Thymus (tissue), 11 donors: ENCODE results near the gene PCDHGA1. TPM values are rescaled to one million over a fixed set of nuclear protein-coding genes. Genes with fewer than 3 reads are reported as not detected.
A peak's percentile ranks its signal among the peaks of the same experiment; 100 is the strongest.
"Not testable (repeated sequence)": the region's sequence is repeated elsewhere in the genome, so short reads cannot be mapped to it uniquely, and the experiment has no call there.

Source experiments
- DNase-seq, 9 donors: peaks; one replicate each; pipeline ENCODE4 v3.0.0-alpha.2; 2013; ENCODE audit warnings: low spot score in 9 of 9, low read depth in 6 of 9, missing footprints in 1 of 9
- H3K27ac ChIP-seq, 2 donors: one replicate each; pipeline ENCODE4 v1.5.1; 2013; ENCODE audit warnings: control low read depth in 1 of 2, low read depth in 1 of 2, low read length in 1 of 2, mild to moderate bottlenecking in 1 of 2, moderate library complexity in 1 of 2
- H3K27me3 ChIP-seq, 2 donors: one replicate each; pipeline ENCODE4 v1.5.1; 2013; ENCODE audit warnings: low read length in 1 of 2; ENCODE audit not compliant: control insufficient read depth in 2 of 2, insufficient read depth in 1 of 2
- H3K36me3 ChIP-seq, 2 donors: one replicate each; pipeline ENCODE4 v1.5.1; 2013; ENCODE audit warnings: low read length in 1 of 2, mild to moderate bottlenecking in 1 of 2, moderate library complexity in 1 of 2; ENCODE audit not compliant: control insufficient read depth in 2 of 2, insufficient read depth in 2 of 2
- H3K4me1 ChIP-seq, 2 donors: one replicate each; pipeline ENCODE4 v1.5.1; 2013; ENCODE audit warnings: low read length in 2 of 2; ENCODE audit not compliant: control insufficient read depth in 2 of 2, insufficient read depth in 2 of 2
- H3K4me3 ChIP-seq, 2 donors: one replicate each; pipeline ENCODE4 v1.5.1; 2013; ENCODE audit warnings: low read length in 2 of 2, control low read depth in 1 of 2, mild to moderate bottlenecking in 1 of 2
- H3K9me3 ChIP-seq, 2 donors: one replicate each; pipeline ENCODE4 v1.5.1; 2013; ENCODE audit warnings: low read length in 1 of 2, mild to moderate bottlenecking in 1 of 2; ENCODE audit not compliant: control insufficient read depth in 2 of 2, insufficient read depth in 1 of 2
- WGBS: extraction: QIAGEN DNeasy Blood & Tissue Kit; methylation state at CpG from one replicate; pipeline ENCODE4 v1.1.7; 2013; 5-methylcytosine and 5-hydroxymethylcytosine counted together
- polyA plus RNA-seq: library from polyadenylated mRNA; stranded (reverse); fragments of 200-250 nt; gene quantifications from one replicate; pipeline ENCODE4 v1.2.3, GENCODE V29; 2013
- total RNA-seq: library from RNA; stranded (reverse); fragments of 120-200 nt; gene quantifications from one replicate; pipeline ENCODE4 v1.2.4, GENCODE V29; 2013
- donor health status: healthy.

Gene PCDHGA1
- total and polyA plus RNA-seq, 2 donors = 0.09 to 0.16 TPM

GRCh38 chr5:141427783-141428426, 97.6 kb downstream of the PCDHGA1 start:
- H3K4me3 ChIP-seq = no peak overlapping the region

DNA sequence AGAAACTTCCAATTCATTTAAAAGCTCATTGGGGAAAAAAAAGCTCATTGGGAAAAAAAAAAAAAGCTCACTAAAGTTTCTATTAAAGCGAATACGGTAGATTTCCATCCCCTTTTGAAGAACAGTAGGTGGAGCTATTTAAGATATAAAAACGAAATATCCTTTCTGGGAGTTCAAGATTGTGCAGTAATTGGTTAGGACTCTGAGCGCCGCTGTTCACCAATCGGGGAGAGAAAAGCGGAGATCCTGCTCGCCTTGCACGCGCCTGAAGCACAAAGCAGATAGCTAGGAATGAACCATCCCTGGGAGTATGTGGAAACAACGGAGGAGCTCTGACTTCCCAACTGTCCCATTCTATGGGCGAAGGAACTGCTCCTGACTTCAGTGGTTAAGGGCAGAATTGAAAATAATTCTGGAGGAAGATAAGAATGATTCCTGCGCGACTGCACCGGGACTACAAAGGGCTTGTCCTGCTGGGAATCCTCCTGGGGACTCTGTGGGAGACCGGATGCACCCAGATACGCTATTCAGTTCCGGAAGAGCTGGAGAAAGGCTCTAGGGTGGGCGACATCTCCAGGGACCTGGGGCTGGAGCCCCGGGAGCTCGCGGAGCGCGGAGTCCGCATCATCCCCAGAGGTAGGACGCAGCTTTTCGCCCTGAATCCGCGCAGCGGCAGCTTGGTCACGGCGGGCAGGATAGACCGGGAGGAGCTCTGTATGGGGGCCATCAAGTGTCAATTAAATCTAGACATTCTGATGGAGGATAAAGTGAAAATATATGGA, 100.2 kb downstream of the PCDHGA1 start, which contains the start of gene PCDHGA12:
Gene PCDHGA12 (plus strand): TSS at position 176 of the 782 bp plus-strand sequence. CDS start 253 bp downstream, at position 429.
- 16% methylated on average over 33 of the region's 33 CpGs for WGBS
- Histone ChIP-seq H3K27ac (no peak within 1 kb of the TSS), H3K4me1 (no peaks in the 10 kb centered on the region), H3K9me3 (peaks cover 17 to 30% of the 10 kb centered on the region in 2 donors), H3K27me3 (peaks cover 18 to 81% of the 10 kb centered on the region in 2 donors), H3K36me3 (no peaks in the 10 kb centered on the region), H3K4me3 (peak within 1 kb of the TSS in 1 of 2 donors; percentile 14)
- peak in 1 of 9 donors; percentile 49 for DNase-seq

More at GRCh38 chr5:141427783-141428426, 97.6 kb downstream of the PCDHGA1 start:
- Histone ChIP-seq H3K36me3 (no peaks in the 10 kb centered on the region), H3K4me1 (no peaks in the 10 kb centered on the region), H3K27me3 (peaks cover 21 to 85% of the 10 kb centered on the region in 2 donors), H3K9me3 (peaks cover 17 to 35% of the 10 kb centered on the region in 2 donors), H3K27ac (no peak overlapping the region)
- WGBS = 67% methylated on average over 53 of the region's 53 CpGs
- DNase-seq = no peak

DNA sequence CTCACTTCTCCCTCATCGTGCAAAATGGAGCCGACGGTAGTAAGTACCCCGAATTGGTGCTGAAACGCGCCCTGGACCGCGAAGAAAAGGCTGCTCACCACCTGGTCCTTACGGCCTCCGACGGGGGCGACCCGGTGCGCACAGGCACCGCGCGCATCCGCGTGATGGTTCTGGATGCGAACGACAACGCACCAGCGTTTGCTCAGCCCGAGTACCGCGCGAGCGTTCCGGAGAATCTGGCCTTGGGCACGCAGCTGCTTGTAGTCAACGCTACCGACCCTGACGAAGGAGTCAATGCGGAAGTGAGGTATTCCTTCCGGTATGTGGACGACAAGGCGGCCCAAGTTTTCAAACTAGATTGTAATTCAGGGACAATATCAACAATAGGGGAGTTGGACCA, 101.0 kb downstream of the PCDHGA1 start:
- peak overlapping the region in 1 of 2 donors; percentile 14 for H3K4me3 ChIP-seq
- no peaks in the 10 kb centered on the region for H3K4me1 ChIP-seq
- no peak overlapping the region for H3K27ac ChIP-seq
- H3K9me3 ChIP-seq = peaks cover 17 to 30% of the 10 kb centered on the region in 2 donors
- DNase-seq = no peak
- H3K27me3 ChIP-seq = peaks cover 18 to 73% of the 10 kb centered on the region in 2 donors
- 21% methylated on average over 37 of the region's 37 CpGs for WGBS
- no peaks in the 10 kb centered on the region for H3K36me3 ChIP-seq

DNA sequence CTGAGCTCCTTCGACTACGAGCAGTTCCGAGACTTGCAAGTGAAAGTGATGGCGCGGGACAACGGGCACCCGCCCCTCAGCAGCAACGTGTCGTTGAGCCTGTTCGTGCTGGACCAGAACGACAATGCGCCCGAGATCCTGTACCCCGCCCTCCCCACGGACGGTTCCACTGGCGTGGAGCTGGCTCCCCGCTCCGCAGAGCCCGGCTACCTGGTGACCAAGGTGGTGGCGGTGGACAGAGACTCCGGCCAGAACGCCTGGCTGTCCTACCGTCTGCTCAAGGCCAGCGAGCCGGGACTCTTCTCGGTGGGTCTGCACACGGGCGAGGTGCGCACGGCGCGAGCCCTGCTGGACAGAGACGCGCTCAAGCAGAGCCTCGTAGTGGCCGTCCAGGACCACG, 102.0 kb downstream of the PCDHGA1 start:
- H3K27me3 ChIP-seq = peaks cover 17 to 63% of the 10 kb centered on the region in 2 donors
- not testable (repeated sequence) for DNase-seq, H3K27ac ChIP-seq, H3K4me1 ChIP-seq, H3K4me3 ChIP-seq, H3K36me3 ChIP-seq
- peaks cover 17 to 29% of the 10 kb centered on the region in 2 donors for H3K9me3 ChIP-seq
- WGBS = 47% methylated on average over 38 of the region's 38 CpGs

DNA sequence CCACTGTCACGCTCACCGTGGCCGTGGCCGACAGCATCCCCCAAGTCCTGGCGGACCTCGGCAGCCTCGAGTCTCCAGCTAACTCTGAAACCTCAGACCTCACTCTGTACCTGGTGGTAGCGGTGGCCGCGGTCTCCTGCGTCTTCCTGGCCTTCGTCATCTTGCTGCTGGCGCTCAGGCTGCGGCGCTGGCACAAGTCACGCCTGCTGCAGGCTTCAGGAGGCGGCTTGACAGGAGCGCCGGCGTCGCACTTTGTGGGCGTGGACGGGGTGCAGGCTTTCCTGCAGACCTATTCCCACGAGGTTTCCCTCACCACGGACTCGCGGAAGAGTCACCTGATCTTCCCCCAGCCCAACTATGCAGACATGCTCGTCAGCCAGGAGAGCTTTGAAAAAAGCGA, 102.4 kb downstream of the PCDHGA1 start:
- H3K27ac ChIP-seq, DNase-seq, H3K36me3 ChIP-seq, H3K4me3 ChIP-seq, H3K4me1 ChIP-seq: not testable (repeated sequence)
- H3K27me3 ChIP-seq = peaks cover 16 to 59% of the 10 kb centered on the region in 2 donors
- peaks cover 15 to 25% of the 10 kb centered on the region in 2 donors for H3K9me3 ChIP-seq
- whole genome bisulfite sequencing = 39% methylated on average over 29 of the region's 29 CpGs

DNA sequence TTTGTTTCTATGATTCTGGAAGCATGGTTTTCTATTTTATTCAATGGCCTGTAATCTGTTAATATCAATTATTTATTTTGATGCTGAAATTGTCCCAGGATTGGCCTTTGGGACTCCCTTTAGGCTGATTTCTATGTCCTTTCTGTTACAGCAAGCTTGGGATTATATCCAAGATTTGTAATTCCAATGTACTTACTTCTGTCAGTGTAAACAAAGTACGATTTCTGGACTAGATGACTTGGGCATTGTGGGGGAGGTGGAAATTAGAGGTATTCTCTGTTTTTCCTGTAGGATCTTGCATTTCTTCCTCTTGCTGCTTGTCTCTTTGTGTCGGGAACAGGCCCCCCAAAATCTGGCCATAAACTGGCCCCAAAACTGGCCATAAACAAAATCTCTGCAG, 103.7 kb downstream of the PCDHGA1 start:
- no peak overlapping the region for H3K27ac ChIP-seq
- peaks cover 16 to 46% of the 10 kb centered on the region in 2 donors for H3K27me3 ChIP-seq
- H3K4me1 ChIP-seq = no peaks in the 10 kb centered on the region
- 88% methylated on average over 2 of the region's 2 CpGs for WGBS
- H3K9me3 ChIP-seq = peaks cover 14 to 21% of the 10 kb centered on the region in 2 donors
- no peaks in the 10 kb centered on the region for H3K36me3 ChIP-seq
- H3K4me3 ChIP-seq = no peak overlapping the region
- no peak for DNase-seq

- H3K4me1 ChIP-seq = no peaks in the 10 kb centered on the region
- H3K27me3 ChIP-seq = peaks cover 0 to 27% of the 10 kb centered on the region in 2 donors
- H3K36me3 ChIP-seq = no peaks in the 10 kb centered on the region
- H3K27ac ChIP-seq = no peak overlapping the region
- 94% methylated on average over 2 of the region's 2 CpGs for WGBS
- no peak overlapping the region for H3K4me3 ChIP-seq
- peaks cover 3 to 9% of the 10 kb centered on the region in 2 donors for H3K9me3 ChIP-seq
- no peak for DNase-seq
These were observed 106.9 kb downstream of the PCDHGA1 start for GRCh38 chr5:141437221-141437620.

DNA sequence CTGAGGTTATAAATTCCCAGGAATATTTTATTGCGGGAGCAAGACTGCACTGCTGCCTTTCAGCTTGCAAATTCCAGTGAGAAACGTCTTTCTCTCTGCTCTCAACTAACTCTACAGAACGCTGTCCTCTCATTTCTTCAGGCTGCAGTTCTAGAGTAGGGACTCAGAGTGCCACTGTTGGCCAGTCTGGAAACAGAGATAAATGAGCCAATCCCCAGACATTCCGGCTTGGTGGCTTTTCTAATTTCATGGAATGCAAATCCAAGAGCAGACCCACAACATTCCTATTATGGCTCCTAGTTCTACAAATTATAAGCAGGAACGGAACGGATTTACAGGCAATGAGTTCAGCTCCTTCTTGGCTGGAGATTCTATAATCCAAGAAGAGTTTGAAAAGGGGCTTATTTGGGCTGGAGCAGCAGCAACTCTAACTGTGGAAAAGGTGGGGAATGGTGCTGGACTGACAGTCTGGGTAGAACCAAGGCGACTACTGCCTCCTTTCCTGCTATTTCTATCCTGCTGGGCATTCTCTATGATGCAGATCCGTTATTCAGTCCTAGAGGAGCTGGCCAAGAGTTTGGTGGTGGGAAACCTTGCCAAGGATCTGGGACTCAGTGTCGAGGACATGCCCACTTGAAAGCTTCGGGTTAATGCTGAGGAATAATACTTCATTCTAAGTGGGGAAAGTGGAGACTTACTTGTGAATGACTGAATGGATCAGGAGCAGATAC, 109.3 kb downstream of the PCDHGA1 start:
- H3K4me3 ChIP-seq = no peak overlapping the region
- H3K27me3 ChIP-seq = peaks cover 0 to 11% of the 10 kb centered on the region in 2 donors
- no peaks in the 10 kb centered on the region for H3K4me1 ChIP-seq
- WGBS = 79% methylated on average over 10 of the region's 10 CpGs
- peaks cover 0 to 8% of the 10 kb centered on the region in 2 donors for H3K9me3 ChIP-seq
- no peak for DNase-seq
- H3K27ac ChIP-seq = no peak overlapping the region
- no peaks in the 10 kb centered on the region for H3K36me3 ChIP-seq
